HUDEP-2 (cell line): ENCODE results near the gene LRRC45.
"Not testable (repeated sequence)": the region's sequence is repeated elsewhere in the genome, so short reads cannot be mapped to it uniquely, and the experiment has no call there.

Experiments used
- DNase-seq, 76 experiments: peaks; one replicate each; lab custom pipeline; 2025; ENCODE audit not compliant: unreplicated experiment in 76 of 76; lab: John Stamatoyannopoulos, UW

Gene LRRC45

DNA sequence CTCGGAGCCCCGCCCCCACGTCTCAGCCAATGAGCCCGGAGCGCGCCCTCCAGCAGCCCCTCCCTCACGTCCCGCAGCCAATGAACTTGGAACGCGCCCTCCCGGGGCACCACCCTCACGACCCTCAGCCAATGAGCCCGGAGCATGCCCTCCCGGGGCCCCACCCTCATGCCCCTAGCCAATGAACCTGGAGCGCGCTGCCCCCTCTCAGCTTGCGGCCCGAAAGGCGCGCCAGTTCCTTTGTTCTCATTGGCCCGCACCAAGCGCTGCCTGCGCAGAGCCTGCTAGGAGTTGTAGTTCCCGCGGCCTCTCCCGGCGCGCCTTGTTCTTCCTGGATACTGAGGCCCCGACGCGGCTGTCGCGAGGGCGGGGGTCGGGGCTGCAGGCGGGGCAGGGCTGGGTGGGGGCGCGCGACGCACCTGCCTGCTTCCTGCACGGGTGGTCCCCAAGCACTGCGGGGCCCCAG lies at the start of gene LRRC45:
Gene LRRC45, plus strand, starts transcription at position 325 of the 466 bp plus-strand sequence. CDS start 339 bp downstream, outside the sequence.
- DNase-seq, result peak in 75 of 76 experiments; percentile 86 to 100 (median 99)

GRCh38 chr17:81973432-81973831 lies 49.7 kb upstream of the LRRC45 start:
- DNase-seq, result no peak

- peak in 61 of 76 experiments; percentile 8 to 75 (median 43) for DNase-seq
Measured at GRCh38 chr17:81976332-81977210, 46.5 kb upstream of the LRRC45 start.

DNA sequence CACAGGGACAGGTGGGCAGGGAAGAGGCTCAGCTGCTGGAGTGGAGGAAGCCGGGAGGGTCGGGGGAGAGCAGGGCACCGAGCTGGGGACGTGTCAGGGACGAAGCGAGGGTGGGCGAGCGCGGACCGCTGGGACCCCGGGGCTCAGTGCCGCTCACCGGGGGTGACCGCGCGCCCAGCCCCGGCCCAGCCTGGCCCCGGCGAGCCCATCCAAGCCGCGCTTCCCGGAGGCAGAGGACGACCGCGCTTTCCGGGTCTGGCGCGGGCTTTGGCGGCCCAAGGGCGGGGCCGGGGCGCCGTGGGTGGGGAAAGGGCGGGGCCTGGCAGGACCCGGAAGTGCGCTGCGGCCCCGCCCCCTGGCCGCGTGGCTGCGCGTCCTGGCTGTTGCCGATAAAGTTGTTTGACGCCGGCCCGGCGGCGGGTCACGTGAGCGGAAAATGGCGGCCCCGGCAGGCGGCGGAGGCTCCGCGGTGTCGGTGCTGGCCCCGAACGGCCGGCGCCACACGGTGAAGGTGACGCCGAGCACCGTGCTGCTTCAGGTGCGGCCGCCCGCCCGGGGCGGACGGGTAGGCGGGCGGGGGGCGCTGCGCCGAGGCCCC lies 45.8 kb upstream of the LRRC45 start, which contains the start of gene ASPSCR1:
Gene ASPSCR1, plus strand, starts transcription at position 419 of the 598 bp plus-strand sequence. Its CDS starts 18 bp downstream, at position 437.
- DNase-seq, result peak in 72 of 76 experiments; percentile 19 to 91 (median 77)

- no peak for DNase-seq
Measured at GRCh38 chr17:81978524-81979298, 44.4 kb upstream of the LRRC45 start.

DNA sequence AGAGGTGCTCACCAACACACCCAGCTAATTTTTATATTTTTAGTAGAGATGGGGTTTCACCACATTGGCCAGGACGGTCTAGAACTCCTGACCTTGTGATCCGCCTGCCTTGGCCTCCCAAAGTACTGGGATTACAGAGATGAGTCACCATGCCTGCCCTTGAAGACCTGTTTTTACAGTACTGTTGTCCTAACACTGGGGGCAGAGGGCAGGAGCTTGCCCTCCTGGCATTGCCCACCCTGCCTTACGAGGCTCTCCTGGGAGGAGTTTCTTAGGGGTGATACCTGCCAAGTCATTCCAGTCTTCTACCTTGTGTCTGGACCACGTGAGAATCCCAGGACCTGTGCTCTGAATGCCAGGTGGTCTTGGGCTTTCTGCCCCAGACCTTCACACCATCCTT lies 43.0 kb upstream of the LRRC45 start:
- DNase-seq, result no peak

DNA sequence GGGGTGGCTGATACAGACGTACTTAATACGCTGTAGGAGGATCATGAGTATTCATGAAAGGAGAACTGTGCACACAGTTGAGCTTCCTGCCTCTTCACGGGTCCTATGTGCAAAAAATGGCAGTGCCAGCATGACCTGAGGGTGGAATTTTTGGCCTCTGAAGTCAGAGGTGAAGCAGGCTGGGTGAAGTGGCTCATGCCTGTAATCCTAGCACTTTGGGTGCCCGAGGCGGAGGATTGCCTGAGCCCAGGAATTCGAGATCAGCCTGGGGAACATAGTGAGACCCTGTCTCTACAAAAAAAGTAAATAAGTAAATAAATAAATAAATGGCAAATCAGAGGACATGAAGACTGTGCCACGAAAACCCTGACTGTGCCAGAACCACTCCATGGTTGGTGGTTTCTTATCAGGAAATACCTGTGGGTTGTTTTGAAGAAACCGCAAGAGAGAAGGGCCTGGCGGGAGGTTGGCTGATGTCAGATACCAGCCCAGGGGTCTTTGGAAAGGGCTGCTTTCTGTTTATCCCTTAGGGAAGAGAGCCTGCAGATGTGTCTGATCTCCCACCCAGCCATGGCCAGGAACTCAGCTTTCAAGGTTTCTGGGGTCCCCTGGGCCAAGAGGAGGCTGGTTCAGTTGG lies 42.3 kb upstream of the LRRC45 start:
- peak in 12 of 76 experiments; percentile 3 to 39 (median 10) for DNase-seq

- DNase-seq, result not testable (repeated sequence)
Measured at GRCh38 chr17:81981511-81981910, 41.6 kb upstream of the LRRC45 start.

DNA sequence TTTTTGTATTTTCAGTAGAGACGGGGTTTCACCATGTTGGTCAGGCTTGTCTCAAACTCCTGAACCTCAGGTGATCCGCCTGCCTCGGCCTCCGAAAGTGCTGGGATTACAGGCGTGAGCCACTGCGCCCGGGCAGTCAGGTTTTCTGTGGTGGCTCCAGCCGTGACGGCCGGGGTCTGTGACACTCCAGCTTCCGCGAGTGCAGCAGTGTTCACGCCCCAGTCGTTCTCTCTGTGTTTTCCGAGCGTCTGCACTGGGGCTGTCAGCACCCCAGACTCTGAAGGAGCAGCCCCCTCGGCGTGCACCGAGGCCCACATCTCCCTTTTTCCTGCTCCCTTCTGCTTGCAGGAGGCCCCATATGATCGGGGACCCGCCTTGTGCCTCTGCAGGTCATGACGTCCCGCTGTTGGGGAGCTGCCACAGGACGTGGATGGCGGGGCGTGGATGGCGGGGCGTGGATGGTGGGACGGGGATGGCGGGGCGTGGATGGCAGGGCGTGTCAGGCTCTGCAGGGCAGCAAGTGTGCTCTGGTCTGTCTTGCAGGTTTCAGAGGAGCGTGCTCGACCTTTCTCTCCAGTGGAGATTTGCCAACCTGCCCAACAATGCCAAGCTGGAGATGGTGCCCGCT lies 40.0 kb upstream of the LRRC45 start:
- DNase-seq, result no peak

GRCh38 chr17:81983639-81984373 lies 39.3 kb upstream of the LRRC45 start:
- no peak for DNase-seq

DNA sequence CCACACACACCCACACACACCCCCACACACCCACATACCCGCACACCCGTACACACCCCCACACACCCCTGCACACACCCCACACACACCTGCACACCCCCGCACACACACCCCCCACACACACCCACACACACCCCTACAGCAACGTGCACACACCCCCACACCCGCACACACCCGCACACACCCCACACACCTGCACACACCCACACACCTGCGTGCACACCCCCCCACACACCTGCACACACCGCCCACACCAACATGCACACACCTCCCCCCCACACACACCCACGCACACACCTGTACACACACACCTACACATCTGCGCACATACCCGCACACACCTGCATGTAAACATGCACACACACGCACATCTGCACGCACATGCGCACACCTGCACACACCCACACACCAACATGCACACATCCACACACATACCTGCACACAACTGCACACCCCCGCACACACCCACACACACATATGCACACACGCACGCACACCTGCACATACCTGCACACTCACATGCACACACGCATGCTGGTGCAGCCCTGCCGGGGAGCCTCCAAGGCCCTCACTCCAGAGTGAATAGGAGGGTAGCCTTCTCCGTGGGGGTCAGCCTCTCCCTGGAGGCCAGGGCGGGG lies 38.2 kb upstream of the LRRC45 start:
- DNase-seq, result no peak

GRCh38 chr17:81986606-81987005 lies 36.5 kb upstream of the LRRC45 start:
- no peak for DNase-seq

DNA sequence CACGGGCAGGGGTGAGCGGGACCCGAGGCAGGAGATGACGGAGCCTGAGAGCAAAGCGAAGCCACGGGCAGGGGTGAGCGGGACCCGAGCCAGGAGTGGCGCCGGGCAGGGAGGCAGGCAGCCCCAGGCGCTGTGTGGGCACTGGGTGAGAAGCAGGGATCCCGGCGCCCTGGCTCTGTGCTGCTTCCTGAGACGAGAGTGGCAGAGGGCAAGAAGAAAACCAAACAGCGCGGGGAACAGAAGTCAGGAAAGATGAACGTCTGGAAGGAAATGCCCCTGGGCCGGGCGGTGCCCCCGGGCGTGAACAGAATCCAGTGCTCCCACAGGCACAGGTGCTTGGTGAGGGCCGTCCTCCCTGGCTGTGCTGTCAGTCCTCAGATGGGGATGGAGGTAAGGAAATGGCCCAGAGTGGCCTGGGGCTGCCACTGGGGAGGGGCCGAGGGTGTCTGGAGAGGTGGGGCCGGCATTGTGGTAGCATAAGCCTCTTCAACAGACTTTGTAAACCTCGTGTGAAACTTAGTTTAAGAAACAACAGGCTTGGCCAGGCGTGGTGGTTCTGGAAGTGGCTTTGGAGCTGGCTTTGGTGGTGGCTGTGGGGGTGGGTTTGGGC lies 35.8 kb upstream of the LRRC45 start:
- no peak for DNase-seq

GRCh38 chr17:81990836-81991683 lies 32.0 kb upstream of the LRRC45 start:
- no peak for DNase-seq

DNA sequence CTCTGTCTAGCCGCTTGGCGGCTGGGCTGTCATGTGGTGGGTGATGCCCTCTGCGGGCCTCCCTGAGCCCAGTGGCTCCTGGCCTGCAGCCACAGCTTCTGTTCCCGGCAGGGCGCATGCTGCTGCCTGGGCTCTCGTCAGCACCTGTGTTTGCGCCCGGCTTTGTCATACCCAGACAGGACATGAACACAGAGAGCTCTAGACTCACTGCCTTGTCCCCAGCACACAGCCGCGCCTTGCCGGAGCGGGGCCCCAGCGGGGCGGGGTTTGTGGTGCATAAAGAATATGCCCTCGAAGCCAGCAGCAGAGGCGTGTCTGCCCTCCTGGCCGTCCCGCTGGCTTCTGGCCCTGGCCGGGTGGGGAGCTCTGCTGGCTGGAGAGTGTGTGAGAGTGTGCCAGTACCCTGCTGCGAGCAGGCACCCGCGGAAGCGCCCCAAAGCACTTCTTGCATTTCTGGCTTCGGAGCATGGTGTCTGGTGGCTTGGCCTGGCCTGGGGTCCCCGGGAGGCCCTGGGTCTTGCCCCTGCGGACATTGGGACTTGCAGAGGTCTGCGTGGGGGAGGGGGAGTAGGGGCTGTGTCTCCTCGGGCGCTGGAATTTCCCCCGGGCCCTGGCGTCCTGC lies 31.3 kb upstream of the LRRC45 start:
- peak in 73 of 76 experiments; percentile 33 to 96 (median 87) for DNase-seq

DNA sequence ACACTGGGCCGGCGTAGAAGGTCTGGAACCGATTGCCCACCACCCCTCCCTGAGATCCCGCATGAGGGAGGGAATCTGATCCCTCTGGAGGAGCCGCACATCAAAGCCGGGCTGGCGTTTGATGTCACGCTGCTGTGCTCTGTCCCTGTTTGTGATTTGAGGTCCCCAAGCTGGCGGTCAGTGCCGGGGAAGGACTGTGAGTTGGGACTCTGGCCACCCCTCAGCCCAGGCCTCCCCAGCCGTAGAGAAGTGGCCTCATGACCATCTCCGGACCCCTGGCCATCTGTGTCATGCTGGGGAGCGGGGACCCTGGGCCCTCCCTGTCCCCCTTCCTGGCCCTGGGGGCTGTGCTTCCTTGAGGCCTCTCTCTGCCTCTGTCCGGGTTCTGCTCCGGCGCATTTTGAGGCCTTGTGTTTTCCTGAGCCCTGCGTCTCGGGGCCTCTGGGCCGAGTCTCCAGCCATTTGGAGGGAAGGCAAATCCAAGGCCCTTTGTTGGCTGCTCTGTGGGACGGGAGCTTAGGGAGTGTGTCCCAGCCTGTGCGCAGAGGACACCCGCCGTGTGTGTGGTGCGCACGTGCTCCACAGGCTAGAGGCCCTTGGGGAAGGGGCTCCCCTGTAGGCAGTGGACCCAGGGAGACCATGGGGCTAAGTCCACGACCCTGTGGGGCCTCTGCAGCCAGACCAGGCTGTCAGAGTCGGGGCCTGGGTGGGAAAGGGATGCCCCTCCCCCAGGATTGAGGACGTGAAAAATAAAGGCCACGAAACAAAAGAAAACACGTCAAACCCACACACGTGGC lies 30.6 kb upstream of the LRRC45 start:
- no peak for DNase-seq
